IPS-15b (cell line): ENCODE data around the gene CENPA.

Experiments used
- H3K27me3 ChIP-seq: one replicate; pipeline ENCODE4 v1.6.1; 2013; ENCODE audit warnings: low read length; ENCODE audit not compliant: control insufficient read depth, insufficient read depth
- H3K36me3 ChIP-seq: one replicate; pipeline ENCODE4 v1.6.1; 2013; ENCODE audit warnings: low read length; ENCODE audit not compliant: control insufficient read depth, insufficient read depth
- H3K4me1 ChIP-seq: one replicate; pipeline ENCODE4 v1.6.1; 2013; ENCODE audit warnings: mild to moderate bottlenecking, low read length; ENCODE audit not compliant: control insufficient read depth, insufficient read depth
- H3K4me3 ChIP-seq: one replicate; pipeline ENCODE4 v1.5.1; 2013; ENCODE audit warnings: low read depth, low read length
- H3K9ac ChIP-seq: one replicate; pipeline ENCODE4 v1.6.1; 2013; ENCODE audit warnings: low read depth, mild to moderate bottlenecking, low read length
- H3K9me3 ChIP-seq: one replicate; pipeline ENCODE4 v1.6.1; 2013; ENCODE audit warnings: mild to moderate bottlenecking, low read length; ENCODE audit not compliant: control insufficient read depth, insufficient read depth

The CENPA gene

GRCh38 chr2:26785431-26786206, at the start of gene CENPA:
Gene CENPA, plus strand, starts transcription at chr2:26786056. Its CDS starts 141 bp downstream, at chr2:26786197.
- H3K36me3 ChIP-seq = peaks cover 3% of the 10 kb centered on the region
- peak within 1 kb of the TSS; percentile 83 for H3K9ac ChIP-seq
- no peaks in the 10 kb centered on the region for H3K27me3 ChIP-seq
- H3K4me1 ChIP-seq = no peaks in the 10 kb centered on the region
- H3K4me3 ChIP-seq = peak within 1 kb of the TSS; percentile 84
- no peaks in the 10 kb centered on the region for H3K9me3 ChIP-seq

GRCh38 chr2:26737221-26737620, 48.6 kb upstream of the CENPA start:
- Histone ChIP-seq H3K9ac (no peak overlapping the region), H3K4me3 (no peak overlapping the region), H3K36me3 (no peaks in the 10 kb centered on the region), H3K4me1 (no peaks in the 10 kb centered on the region), H3K9me3 (no peaks in the 10 kb centered on the region), H3K27me3 (no peaks in the 10 kb centered on the region)

GRCh38 chr2:26738481-26738880, 47.4 kb upstream of the CENPA start:
- Histone ChIP-seq H3K36me3 (no peaks in the 10 kb centered on the region), H3K27me3 (no peaks in the 10 kb centered on the region), H3K4me1 (no peaks in the 10 kb centered on the region), H3K9me3 (no peaks in the 10 kb centered on the region), H3K4me3 (no peak overlapping the region), H3K9ac (no peak overlapping the region)

- H3K9me3 ChIP-seq = no peaks in the 10 kb centered on the region
- H3K4me3 ChIP-seq = no peak overlapping the region
- no peaks in the 10 kb centered on the region for H3K4me1 ChIP-seq
- H3K9ac ChIP-seq = no peak overlapping the region
- no peaks in the 10 kb centered on the region for H3K36me3 ChIP-seq
- H3K27me3 ChIP-seq = no peaks in the 10 kb centered on the region
Measured at GRCh38 chr2:26739514-26739913, 46.3 kb upstream of the CENPA start.

GRCh38 chr2:26740346-26740745, 45.5 kb upstream of the CENPA start:
- Histone ChIP-seq H3K4me3 (no peak overlapping the region), H3K9me3 (no peaks in the 10 kb centered on the region), H3K9ac (no peak overlapping the region), H3K4me1 (no peaks in the 10 kb centered on the region), H3K36me3 (no peaks in the 10 kb centered on the region), H3K27me3 (no peaks in the 10 kb centered on the region)

GRCh38 chr2:26740890-26741302, 45.0 kb upstream of the CENPA start:
- Histone ChIP-seq H3K4me1 (no peaks in the 10 kb centered on the region), H3K9me3 (no peaks in the 10 kb centered on the region), H3K36me3 (no peaks in the 10 kb centered on the region), H3K4me3 (no peak overlapping the region), H3K27me3 (no peaks in the 10 kb centered on the region), H3K9ac (no peak overlapping the region)

GRCh38 chr2:26742048-26742770, 43.6 kb upstream of the CENPA start:
- Histone ChIP-seq H3K4me3 (no peak overlapping the region), H3K27me3 (no peaks in the 10 kb centered on the region), H3K9ac (no peak overlapping the region), H3K9me3 (no peaks in the 10 kb centered on the region), H3K4me1 (no peaks in the 10 kb centered on the region), H3K36me3 (no peaks in the 10 kb centered on the region)

GRCh38 chr2:26743852-26744251, 42.0 kb upstream of the CENPA start:
- Histone ChIP-seq H3K4me1 (no peaks in the 10 kb centered on the region), H3K27me3 (peaks cover 3% of the 10 kb centered on the region), H3K9ac (no peak overlapping the region), H3K4me3 (no peak overlapping the region), H3K36me3 (no peaks in the 10 kb centered on the region), H3K9me3 (no peaks in the 10 kb centered on the region)

- Histone ChIP-seq H3K36me3 (no peaks in the 10 kb centered on the region), H3K9me3 (no peaks in the 10 kb centered on the region), H3K9ac (no peak overlapping the region), H3K4me3 (no peak overlapping the region), H3K27me3 (peaks cover 3% of the 10 kb centered on the region), H3K4me1 (peaks cover 2% of the 10 kb centered on the region)
Measured at GRCh38 chr2:26744953-26745352, 40.9 kb upstream of the CENPA start.

- Histone ChIP-seq H3K4me1 (peaks cover 2% of the 10 kb centered on the region), H3K9ac (no peak overlapping the region), H3K27me3 (peaks cover 3% of the 10 kb centered on the region), H3K4me3 (no peak overlapping the region), H3K36me3 (no peaks in the 10 kb centered on the region), H3K9me3 (no peaks in the 10 kb centered on the region)
Measured at GRCh38 chr2:26745609-26746327, 40.1 kb upstream of the CENPA start.

- Histone ChIP-seq H3K9ac (no peak overlapping the region), H3K27me3 (peaks cover 3% of the 10 kb centered on the region), H3K4me3 (no peak overlapping the region)
Measured at GRCh38 chr2:26746934-26747333, 38.9 kb upstream of the CENPA start.

More at GRCh38 chr2:26746934-26747333, 38.9 kb upstream of the CENPA start:
- H3K9me3 ChIP-seq = no peaks in the 10 kb centered on the region
- H3K36me3 ChIP-seq = no peaks in the 10 kb centered on the region
- peaks cover 2% of the 10 kb centered on the region for H3K4me1 ChIP-seq
